BJ (cell line): Measurements from ENCODE around the gene LYZL2. TPM values are rescaled to one million over a fixed set of nuclear protein-coding genes. Genes with fewer than 3 reads are reported as not detected.
"Not testable (repeated sequence)": the region's sequence is repeated elsewhere in the genome, so short reads cannot be mapped to it uniquely, and the experiment has no call there.

Experiments used
- CTCF ChIA-PET: fragments of 350-600 bp; formaldehyde crosslinking; extraction: SDS; loops from one replicate; lab custom pipeline; 2021; ENCODE audit warnings: antibody characterized with exemption, inconsistent platforms; lab: Yijun Ruan, JAX
- POLR2A ChIA-PET: fragments of 300-600 bp; sonication (Branson Sonifier 250); formaldehyde crosslinking; extraction: SDS; loops from one replicate; lab custom pipeline; 2021; ENCODE audit warnings: antibody characterized with exemption; lab: Charles Lee
- DNase-seq: peaks from one replicate; pipeline ENCODE4 v3.0.0-alpha.2; 2011; ENCODE audit warnings: low read depth
- H3K27me3 ChIP-seq: 2 replicates; pipeline ENCODE4 v1.6.0; 2011; ENCODE audit warnings: low read length; ENCODE audit not compliant: control insufficient read depth, insufficient read depth
- H3K36me3 ChIP-seq: 2 replicates; pipeline ENCODE4 v1.5.1; 2011; ENCODE audit warnings: low read length; ENCODE audit not compliant: control insufficient read depth, insufficient read depth
- H3K4me3 ChIP-seq: 2 replicates; pipeline ENCODE4 v1.5.1; 2011; ENCODE audit warnings: low read depth, mild to moderate bottlenecking, control low read depth, low read length
- CTCF ChIP-seq: IDR thresholded peaks from 2 replicates; pipeline ENCODE4 v1.5.1; 2011; ENCODE audit warnings: low read depth, mild to moderate bottlenecking, control low read depth, inconsistent platforms, low read length, moderate library complexity; ENCODE audit not compliant: insufficient read depth
- polyA plus RNA-seq: library from polyadenylated mRNA; depleted of rRNA; stranded (reverse); fragments of >200 nt; gene quantifications from 2 replicates; pipeline ENCODE4 v1.2.3, GENCODE V29; 2011

Gene LYZL2
- polyA plus RNA-seq, 1 experiment, result not detected

GRCh38 chr10:30637881-30638467 is 8.4 kb upstream of the LYZL2 start:
- ChIA-PET POLR2A (no interaction called here), CTCF (interaction anchor here (0.7 to 3.4 kb wide), 6 partner anchors 11 to 82 kb away, joined by 3 to 14 read pairs (median 7); no protein-coding TSS in a partner anchor)
- H3K27me3 ChIP-seq, result no peaks in the 10 kb centered on the region

DNA sequence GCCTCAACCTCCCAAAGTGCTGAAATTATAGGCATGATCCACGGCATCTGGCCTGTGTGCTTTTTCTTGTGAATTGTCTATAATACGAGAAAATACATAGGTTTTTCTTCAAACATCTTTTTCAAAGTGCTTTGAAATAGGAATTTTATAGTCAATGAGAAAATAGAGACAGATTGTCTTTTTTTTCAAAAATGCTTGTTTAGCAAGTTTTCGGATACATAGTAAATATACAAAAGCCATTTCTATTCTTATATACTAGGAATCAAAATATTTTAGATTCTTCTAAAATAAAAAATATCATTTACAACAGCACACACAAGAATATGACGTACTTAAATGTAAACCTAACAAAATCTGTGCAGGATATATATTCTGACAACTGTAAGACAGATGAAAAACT is 1.6 kb upstream of the LYZL2 start:
- Histone ChIP-seq H3K4me3 (no peak overlapping the region), H3K27me3 (no peaks in the 10 kb centered on the region), H3K36me3 (no peaks in the 10 kb centered on the region)
- ChIA-PET POLR2A (no interaction called here), CTCF (interaction anchor here (3.2 kb wide), 1 partner anchor 9 kb away, joined by 14 read pairs; no protein-coding TSS in a partner anchor)
- DNase-seq, result no peak
- no peak for TF ChIP-seq CTCF

More at GRCh38 chr10:30637881-30638467, 8.4 kb upstream of the LYZL2 start:
- H3K4me3 ChIP-seq, result no peak overlapping the region
- no peak for TF ChIP-seq CTCF
- no peaks in the 10 kb centered on the region for H3K36me3 ChIP-seq
- DNase-seq, result peak; percentile 56

GRCh38 chr10:30630571-30630970 is 1.0 kb upstream of the LYZL2 start:
- CTCF ChIA-PET, result interaction anchor here (3.2 kb wide), 1 partner anchor 9 kb away, joined by 14 read pairs; no protein-coding TSS in a partner anchor
- Histone ChIP-seq H3K36me3 (no peaks in the 10 kb centered on the region), H3K27me3 (no peaks in the 10 kb centered on the region), H3K4me3 (no peak overlapping the region)
- DNase-seq, result no peak
- POLR2A ChIA-PET, result no interaction called here
- TF ChIP-seq CTCF, result no peak

- H3K36me3 ChIP-seq, H3K4me3 ChIP-seq, DNase-seq, POLR2A ChIA-PET, H3K27me3 ChIP-seq: not testable (repeated sequence)
- CTCF ChIA-PET, result interaction anchor here (3.2 kb wide), 1 partner anchor 11 kb away, joined by 14 read pairs; no protein-coding TSS in a partner anchor
These were observed 977 bp downstream of the LYZL2 start for GRCh38 chr10:30628576-30628975.

- DNase-seq, H3K27me3 ChIP-seq, H3K36me3 ChIP-seq, H3K4me3 ChIP-seq, POLR2A ChIA-PET: not testable (repeated sequence)
- CTCF ChIA-PET, result interaction anchor here (1.2 to 1.3 kb wide), 2 partner anchors 13 to 21 kb away, joined by 3 to 5 read pairs; no protein-coding TSS in a partner anchor
These were observed 2.7 kb downstream of the LYZL2 start for GRCh38 chr10:30626837-30627236.

DNA sequence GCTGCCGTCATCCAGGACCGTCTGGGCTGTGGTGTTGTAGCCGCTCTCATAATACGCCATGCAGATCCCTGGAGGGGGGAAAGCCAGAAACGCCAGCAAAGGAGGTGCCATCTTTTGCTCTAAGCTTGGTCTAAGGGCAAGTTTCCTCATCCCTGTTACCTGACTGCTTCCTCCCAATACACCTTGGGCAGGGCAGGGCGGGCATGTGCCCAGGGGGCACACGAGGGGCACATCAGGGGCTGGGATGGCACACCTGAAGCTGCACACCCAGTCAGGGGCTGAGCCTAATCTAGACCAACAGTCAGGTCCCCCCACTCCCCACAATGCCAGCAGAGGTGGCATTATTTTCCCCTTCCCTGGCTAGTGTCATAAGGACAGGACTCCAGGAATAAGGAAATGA is 3.4 kb downstream of the LYZL2 start:
- POLR2A ChIA-PET, H3K27me3 ChIP-seq, DNase-seq, H3K36me3 ChIP-seq, H3K4me3 ChIP-seq: not testable (repeated sequence)
- CTCF ChIA-PET, result interaction anchor here (1.4 kb wide), 1 partner anchor 14 kb away, joined by 3 read pairs; no protein-coding TSS in a partner anchor
